NCI-H345 treated with DMSO at 0.1 percent for 48 hours (cell line): ENCODE results near the gene ZNF529.
"Not testable (repeated sequence)": the region's sequence is repeated elsewhere in the genome, so short reads cannot be mapped to it uniquely, and the experiment has no call there.

Experiments
- DNase-seq: peaks from one replicate; lab custom pipeline; 2025; ENCODE audit not compliant: unreplicated experiment; lab: John Stamatoyannopoulos, UW

Gene ZNF529

GRCh38 chr19:36573020-36573894, at the start of gene ZNF529:
TSS of gene ZNF529 (minus strand) at chr19:36573292. CDS start at chr19:36572346, 946 bp downstream.
- peak; percentile 97 for DNase-seq

GRCh38 chr19:36605877-36606478, 32.9 kb upstream of the ZNF529 start:
- no peak for DNase-seq

- DNase-seq, result no peak
These were observed 32.2 kb upstream of the ZNF529 start, which contains the start of gene ZNF382 for GRCh38 chr19:36605101-36605876. TSS of gene ZNF382 (plus strand) at chr19:36605313. CDS start at chr19:36609915, 4,602 bp downstream.

- no peak for DNase-seq
These were observed 31.6 kb upstream of the ZNF529 start for GRCh38 chr19:36604656-36605100.

GRCh38 chr19:36602681-36603080, 29.6 kb upstream of the ZNF529 start:
- DNase-seq, result not testable (repeated sequence)

GRCh38 chr19:36579255-36579654, 6.2 kb upstream of the ZNF529 start:
- no peak for DNase-seq

GRCh38 chr19:36577271-36577996, 4.3 kb upstream of the ZNF529 start:
- no peak for DNase-seq

- no peak for DNase-seq
These were observed 1.6 kb upstream of the ZNF529 start for GRCh38 chr19:36574741-36575140.

- DNase-seq, result no peak
These were observed 1.0 kb upstream of the ZNF529 start for GRCh38 chr19:36573895-36574720.

GRCh38 chr19:36572593-36573019, 486 bp downstream of the ZNF529 start:
- no peak for DNase-seq

GRCh38 chr19:36564391-36564790, 8.7 kb downstream of the ZNF529 start:
- DNase-seq, result no peak

- DNase-seq, result no peak
These were observed 25.9 kb downstream of the ZNF529 start for GRCh38 chr19:36547001-36547732.

GRCh38 chr19:36528921-36529518, 44.1 kb downstream of the ZNF529 start:
- no peak for DNase-seq

- peak; percentile 99 for DNase-seq
These were observed 44.7 kb downstream of the ZNF529 start, which contains the start of gene ZNF260 for GRCh38 chr19:36528194-36528920. TSS of gene ZNF260 (minus strand) at chr19:36528271. CDS start at chr19:36515238, 13,033 bp downstream.

GRCh38 chr19:36527873-36528193, 45.3 kb downstream of the ZNF529 start:
- no peak for DNase-seq

- DNase-seq, result no peak
These were observed 45.8 kb downstream of the ZNF529 start for GRCh38 chr19:36527341-36527740.

GRCh38 chr19:36526581-36526980, 46.5 kb downstream of the ZNF529 start:
- no peak for DNase-seq

GRCh38 chr19:36524617-36525016, 48.5 kb downstream of the ZNF529 start:
- DNase-seq, result no peak
